H1 (cell line): Measurements from ENCODE around the gene CDK9. TPM values are rescaled to one million over a fixed set of nuclear protein-coding genes. Genes with fewer than 3 reads are reported as not detected.

ENCODE experiments used
- CTCF ChIA-PET: fragments of 300-600 bp; sonication (Branson Sonifier 250); formaldehyde crosslinking; loops from one replicate; lab custom pipeline; 2021; ENCODE audit not compliant: partially characterized antibody; lab: Charles Lee
- POLR2A ChIA-PET: fragments of 300-600 bp; sonication (Branson Sonifier 250); formaldehyde crosslinking; loops from one replicate; lab custom pipeline; 2021; ENCODE audit warnings: inconsistent platforms; ENCODE audit not compliant: partially characterized antibody; lab: Charles Lee
- DNase-seq, 2 experiments: peaks; one replicate each; pipeline versions ENCODE4 v3.0.0 to v3.0.0-alpha.2; 2010 to 2022; ENCODE audit warnings: low spot score in 2 of 2, low read depth in 1 of 2, mixed read lengths in 1 of 2
- FAIRE-seq: peaks from 2 replicates; lab custom pipeline; 2011; peaks lifted over from hg19 to GRCh38; lab: Jason Lieb, UNC
- H2AFZ ChIP-seq: 2 replicates; pipeline ENCODE4 v1.8.1; 2012; ENCODE audit warnings: low read length, inconsistent platforms
- H2AK5ac ChIP-seq: 2 replicates; pipeline ENCODE4 v1.6.1; 2013; ENCODE audit warnings: low read depth, low read length
- H2BK120ac ChIP-seq: replicated peaks from 2 replicates; pipeline ENCODE3; 2013; ENCODE audit warnings: low read depth, low read length, inconsistent platforms
- H2BK12ac ChIP-seq: 2 replicates; pipeline ENCODE4 v1.6.1; 2013; ENCODE audit warnings: low read depth, low read length
- H2BK15ac ChIP-seq: 2 replicates; pipeline ENCODE4 v1.6.1; 2013; ENCODE audit warnings: low read length
- H2BK20ac ChIP-seq: 2 replicates; pipeline ENCODE4 v1.6.1; 2013; ENCODE audit warnings: low read length
- H2BK5ac ChIP-seq: 2 replicates; pipeline ENCODE4 v1.6.1; 2013; ENCODE audit warnings: low read depth, low read length
- H3K14ac ChIP-seq: 2 replicates; pipeline ENCODE4 v1.6.1; 2013; ENCODE audit warnings: inconsistent platforms; ENCODE audit not compliant: insufficient read length
- H3K18ac ChIP-seq: 2 replicates; pipeline ENCODE4 v1.6.1; 2013; ENCODE audit warnings: low read length; ENCODE audit errors: extremely low read depth
- H3K23ac ChIP-seq: 2 replicates; pipeline ENCODE4 v1.6.1; 2013; ENCODE audit warnings: inconsistent platforms; ENCODE audit not compliant: insufficient read length
- H3K23me2 ChIP-seq: 2 replicates; pipeline ENCODE4 v1.6.1; 2013; ENCODE audit warnings: low read depth, low read length
- H3K27ac ChIP-seq: 2 replicates; pipeline ENCODE4 v1.6.1; 2011; ENCODE audit warnings: low read depth, low read length, inconsistent platforms
- H3K27me3 ChIP-seq, 4 experiments: replicated peaks in 1 of 4; 1 replicate in 1 of 4; 2 replicates in 3 of 4; pipeline versions ENCODE4 v1.6.1 to v1.8.1; 2011 to 2013; ENCODE audit warnings: low read length in 3 of 4, mild to moderate bottlenecking in 3 of 4, inconsistent platforms in 2 of 4, mixed read lengths in 2 of 4, moderate library complexity in 1 of 4; ENCODE audit not compliant: control insufficient read depth in 3 of 4, insufficient read depth in 3 of 4; ENCODE audit errors: extremely low read depth in 1 of 4
- H3K36me3 ChIP-seq, 4 experiments: 2 replicates each; pipeline versions ENCODE4 v1.6.1 to v1.8.1; 2011 to 2013; ENCODE audit warnings: mild to moderate bottlenecking in 4 of 4, low read length in 3 of 4, moderate library complexity in 2 of 4, control low read depth in 1 of 4, inconsistent platforms in 1 of 4; ENCODE audit not compliant: insufficient read depth in 4 of 4, control insufficient read depth in 2 of 4
- H3K4ac ChIP-seq: replicated peaks from 2 replicates; pipeline ENCODE3; 2013; ENCODE audit warnings: low read length, low read depth, mixed read lengths, inconsistent platforms; ENCODE audit not compliant: insufficient read length
- H3K4me1 ChIP-seq, 4 experiments: replicated peaks in 1 of 4; 1 replicate in 1 of 4; 2 replicates in 3 of 4; pipeline versions ENCODE4 v1.6.1 to v1.8.1; 2011 to 2013; ENCODE audit warnings: low read length in 3 of 4, inconsistent platforms in 2 of 4, mixed read lengths in 1 of 4; ENCODE audit not compliant: insufficient read depth in 4 of 4, control insufficient read depth in 3 of 4
- H3K4me2 ChIP-seq, 2 experiments: 2 replicates each; pipeline versions ENCODE4 v1.6.1 to v1.8.1; 2011 to 2013; ENCODE audit warnings: low read depth in 2 of 2, low read length in 2 of 2, control low read depth in 1 of 2, inconsistent platforms in 1 of 2, mild to moderate bottlenecking in 1 of 2; ENCODE audit not compliant: insufficient read depth in 1 of 2
- H3K4me3 ChIP-seq, 4 experiments: fragments of 200-600, 300-600 bp in 1 of 4; sonication (generic), shearing (Covaris generic), sonication (Bioruptor Twin) in 1 of 4; 2 replicates each; pipeline versions ENCODE4 v1.5.1 to v1.8.1; 2011 to 2016; ENCODE audit warnings: low read length in 4 of 4, low read depth in 3 of 4, control low read depth in 2 of 4, inconsistent platforms in 2 of 4, mild to moderate bottlenecking in 2 of 4, mixed read lengths in 1 of 4, moderate library complexity in 1 of 4; ENCODE audit not compliant: insufficient read depth in 2 of 4; ENCODE audit errors: extremely low read depth in 1 of 4
- H3K56ac ChIP-seq: replicated peaks from 2 replicates; pipeline ENCODE3; 2013; ENCODE audit warnings: low read depth, mild to moderate bottlenecking, mixed read lengths, low read length, inconsistent platforms; ENCODE audit not compliant: insufficient read length
- H3K79me1 ChIP-seq: 2 replicates; pipeline ENCODE4 v1.6.1; 2013; ENCODE audit warnings: low read depth, low read length, control low read depth
- H3K79me2 ChIP-seq, 2 experiments: 2 replicates each; pipeline versions ENCODE4 v1.6.1 to v1.8.1; 2012 to 2013; ENCODE audit warnings: low read length in 2 of 2, mild to moderate bottlenecking in 2 of 2, inconsistent platforms in 1 of 2; ENCODE audit not compliant: insufficient read depth in 2 of 2, control insufficient read depth in 1 of 2
- H3K9ac ChIP-seq, 4 experiments: replicated peaks in 1 of 4; 1 replicate in 1 of 4; 2 replicates in 3 of 4; pipeline versions ENCODE4 v1.6.1 to v1.8.1; 2011 to 2013; ENCODE audit warnings: low read depth in 3 of 4, low read length in 3 of 4, control low read depth in 2 of 4, mild to moderate bottlenecking in 2 of 4, moderate library complexity in 2 of 4, inconsistent platforms in 1 of 4; ENCODE audit errors: extremely low read depth in 1 of 4
- H3K9me3 ChIP-seq, 2 experiments: 2 replicates each; pipeline versions ENCODE4 v1.6.1 to v1.8.1; 2012 to 2013; ENCODE audit warnings: mild to moderate bottlenecking in 2 of 2, moderate library complexity in 2 of 2, control low read depth in 1 of 2, inconsistent platforms in 1 of 2, low read depth in 1 of 2, low read length in 1 of 2, mixed read lengths in 1 of 2; ENCODE audit not compliant: insufficient read depth in 2 of 2
- H4K20me1 ChIP-seq, 2 experiments: replicated peaks in 1 of 2; 2 replicates each; pipeline versions ENCODE3 to v1.8.1; 2011 to 2013; ENCODE audit warnings: inconsistent platforms in 2 of 2, low read length in 2 of 2, mild to moderate bottlenecking in 1 of 2; ENCODE audit not compliant: insufficient read depth in 2 of 2, control insufficient read depth in 1 of 2
- H4K5ac ChIP-seq: 2 replicates; pipeline ENCODE4 v1.6.1; 2013; ENCODE audit warnings: low read length, low read depth, mixed read lengths, inconsistent platforms; ENCODE audit not compliant: insufficient read length
- H4K8ac ChIP-seq: 2 replicates; pipeline ENCODE4 v1.8.0; 2013; ENCODE audit warnings: mild to moderate bottlenecking, moderate library complexity, low read length, inconsistent platforms; ENCODE audit not compliant: insufficient read depth; ENCODE audit errors: extremely low read depth
- H4K91ac ChIP-seq: replicated peaks from 2 replicates; pipeline ENCODE3; 2013; ENCODE audit warnings: low read length, mixed read lengths, inconsistent platforms; ENCODE audit not compliant: insufficient read length
- ASH2L ChIP-seq: fragments of 200-600, 300-600 bp; sonication (generic); IDR thresholded peaks from one replicate; pipeline ENCODE4 v1.7.1; 2017; ENCODE audit warnings: low read length
- BACH1 ChIP-seq: IDR thresholded peaks from 2 replicates; pipeline ENCODE4 v1.6.1; 2012; ENCODE audit warnings: low read length, improper control_type of control experiment
- CBX8 ChIP-seq: fragments of 300-800, 300-1000 bp; sonication (generic); IDR thresholded peaks from 2 replicates; pipeline ENCODE4 v1.7.1; 2016; ENCODE audit warnings: low read depth, low read length, borderline replicate concordance
- E2F6 ChIP-seq: IDR thresholded peaks from 2 replicates; pipeline ENCODE4 v1.6.1; 2012; ENCODE audit warnings: inconsistent platforms
- NRF1 ChIP-seq: IDR thresholded peaks from 2 replicates; pipeline ENCODE4 v1.6.1; 2011; ENCODE audit warnings: mild to moderate bottlenecking, low read depth, low read length, improper control_type of control experiment
- POLR2AphosphoS5 ChIP-seq: IDR thresholded peaks from 2 replicates; pipeline ENCODE4 v1.6.1; 2011; ENCODE audit warnings: low read depth, low read length
- POU5F1 ChIP-seq: IDR thresholded peaks from 2 replicates; pipeline ENCODE4 v1.6.1; 2011; ENCODE audit warnings: low read depth, mild to moderate bottlenecking, low read length, moderate library complexity
- SAP30 ChIP-seq: fragments of 300-600 bp; sonication (generic); IDR thresholded peaks from 2 replicates; pipeline ENCODE4 v1.7.1; 2012; ENCODE audit warnings: low read length, moderate library complexity, mild to moderate bottlenecking, inconsistent platforms; ENCODE audit not compliant: insufficient read depth, insufficient replicate concordance
- SIN3A ChIP-seq, 2 experiments: IDR thresholded peaks in 1 of 2; conservative IDR thresholded peaks in 1 of 2; 2 replicates each; pipeline ENCODE4 v1.6.1; 2011 to 2012; ENCODE audit warnings: low read length in 2 of 2, improper control_type of control experiment in 1 of 2, low read depth in 1 of 2, mild to moderate bottlenecking in 1 of 2
- SIRT6 ChIP-seq: IDR thresholded peaks from one replicate; pipeline ENCODE4 v1.7.1; 2012; ENCODE audit warnings: low read length, inconsistent platforms
- YY1 ChIP-seq: IDR thresholded peaks from 2 replicates; pipeline ENCODE4 v1.6.1; 2011; ENCODE audit warnings: low read depth, mild to moderate bottlenecking, low read length
- WGBS, 2 experiments: shearing (Covaris generic) in 1 of 2; methylation state at CpG; one replicate each; pipeline versions ENCODE4 v1.1.6 to v1.1.7; 2013 to 2015; ENCODE audit warnings: low lambda C conversion rate in 2 of 2, mixed read lengths in 2 of 2, inconsistent platforms in 1 of 2, low coverage in 1 of 2, missing lambda C conversion rate in 1 of 2; ENCODE audit not compliant: insufficient replicate concordance in 2 of 2, insufficient coverage in 1 of 2, insufficient read length in 1 of 2; ENCODE audit errors: extremely low coverage in 1 of 2, missing lambda C conversion rate in 1 of 2; 5-methylcytosine and 5-hydroxymethylcytosine counted together
- polyA plus RNA-seq, 7 experiments: library from polyadenylated mRNA; depleted of rRNA in 3 of 7; stranded (reverse) in 5 of 7; unstranded in 2 of 7; fragments of >200 nt in 5 of 7; fragments of 200-250 nt in 2 of 7; gene quantifications; 1 replicate in 5 of 7; 2 replicates in 1 of 7; 4 replicates in 1 of 7; pipeline versions ENCODE4 v1.2.1 to v1.2.3, GENCODE V29; 2011 to 2013; ENCODE audit warnings: missing spikeins in 2 of 7, mixed read lengths in 2 of 7
- total RNA-seq: library from RNA; stranded (reverse); fragmentation: NEBNext Ultra II Directional; extraction: Animal tissue kit (Norgen Biotek cat#: 25700); gene quantifications from 2 replicates; pipeline ENCODE4 v1.2.1, GENCODE V29; 2021
- TF ChIP-seq, protein P1 (sequence below): IDR thresholded peaks from 2 replicates; pipeline ENCODE4 v1.6.1; 2012; ENCODE audit warnings: inconsistent platforms

CDK9 gene
- total and polyA plus RNA-seq, 2 of the 8 experiments (the other 6 are each of a cell fraction or from before 2014, with no cell fraction given), result 69.1 to 87.5 TPM

DNA sequence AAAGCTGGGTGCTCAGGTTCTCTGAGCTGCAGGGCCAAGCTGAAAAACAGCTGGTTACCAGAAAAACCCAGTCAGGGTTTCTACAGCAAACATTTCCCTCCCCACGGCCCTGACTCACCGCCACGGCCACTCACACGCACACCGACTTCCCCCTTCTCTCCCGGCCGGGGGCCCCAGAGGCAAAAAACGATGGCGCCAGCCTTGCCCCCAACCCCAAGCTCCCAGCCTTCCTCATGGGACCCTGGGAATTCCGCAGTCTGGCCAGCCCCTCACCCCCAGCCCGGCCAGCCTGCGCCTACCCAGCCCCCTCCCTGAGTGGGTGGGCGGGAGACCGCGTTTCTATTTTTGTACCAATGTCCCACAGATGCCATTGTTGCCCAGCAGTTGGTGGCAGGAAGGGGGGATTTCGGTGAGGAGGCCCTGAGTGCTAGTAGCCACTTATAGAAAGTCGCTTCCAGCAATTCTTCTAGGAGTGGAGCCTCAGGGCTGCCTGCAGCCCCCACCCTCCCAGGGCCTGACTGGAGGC is 50.2 kb downstream of the CDK9 start:
- no peak overlapping the region for H3K4ac ChIP-seq
- H2BK120ac ChIP-seq, result no peak overlapping the region
- H4K20me1 ChIP-seq, result no peaks in the 10 kb centered on the region
- H3K23me2 ChIP-seq, result no peaks in the 10 kb centered on the region
- H4K5ac ChIP-seq, result no peak overlapping the region
- no peak overlapping the region; the same call in 1 of the 2 replicates for H3K18ac ChIP-seq
- no peak overlapping the region for H3K56ac ChIP-seq
- CTCF ChIA-PET, result interaction anchor here (0.6 to 7.9 kb wide), 9 partner anchors 9 to 86 kb away, joined by 3 to 51 read pairs (median 4); no protein-coding TSS in a partner anchor
- no peak overlapping the region for H2BK12ac ChIP-seq
- H2BK15ac ChIP-seq, result no peak overlapping the region
- DNase-seq (no peak), FAIRE-seq (no peak)
- no peak overlapping the region for H4K91ac ChIP-seq
- WGBS, 2 experiments, result 93% methylated on average over 9 of the region's 17 CpGs; no CpG with 5 or more reads in 1 of the 2 experiments
- H3K27me3 ChIP-seq, result no peaks in the 10 kb centered on the region
- H3K27ac ChIP-seq, result no peak overlapping the region
- H3K4me2 ChIP-seq, result no peak overlapping the region
- H2BK20ac ChIP-seq, result no peak overlapping the region
- no peak overlapping the region for H2AK5ac ChIP-seq
- no peaks in the 10 kb centered on the region for H3K9me3 ChIP-seq
- no peaks in the 10 kb centered on the region for H3K79me2 ChIP-seq
- no peak overlapping the region for H3K14ac ChIP-seq
- H4K8ac ChIP-seq, result peak overlapping the region; percentile 11
- no peak overlapping the region for H3K23ac ChIP-seq
- no peaks in the 10 kb centered on the region for H3K79me1 ChIP-seq
- peaks cover 0 to 4% (median 0%) of the 10 kb centered on the region in 4 experiments; a peak in 2 of 7 replicates for H3K4me1 ChIP-seq
- no peak overlapping the region for H3K9ac ChIP-seq
- no peak overlapping the region for H3K4me3 ChIP-seq
- H2AFZ ChIP-seq, result peak overlapping the region; percentile 50; the same call in 1 of the 2 replicates
- no peak overlapping the region; the same call in 1 of the 2 replicates for H2BK5ac ChIP-seq
- H3K36me3 ChIP-seq, result no peaks in the 10 kb centered on the region
- POLR2A ChIA-PET, result interaction anchor here (0.9 to 1.0 kb wide), 3 partner anchors 9 to 11 kb away, joined by 3 read pairs; no protein-coding TSS in a partner anchor
- TF ChIP-seq E2F6, result no peak
- TF ChIP-seq ASH2L, result no peak
- no peak for TF ChIP-seq BACH1
- no peak for TF ChIP-seq POU5F1
- TF ChIP-seq SAP30, result no peak
- TF ChIP-seq YY1, result no peak
- no peak for TF ChIP-seq POLR2AphosphoS5
- TF ChIP-seq, protein P1, sequence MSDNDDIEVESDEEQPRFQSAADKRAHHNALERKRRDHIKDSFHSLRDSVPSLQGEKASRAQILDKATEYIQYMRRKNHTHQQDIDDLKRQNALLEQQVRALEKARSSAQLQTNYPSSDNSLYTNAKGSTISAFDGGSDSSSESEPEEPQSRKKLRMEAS, result no peak
- TF ChIP-seq SIRT6, result no peak
- TF ChIP-seq NRF1, result no peak
- TF ChIP-seq SIN3A (conservative IDR thresholded peaks at IDR 0.05 in 1 of 2, IDR thresholded peaks at IDR 0.05 in 1 of 2; ENCODE audit: low read depth in 1 of 2, low read length in 2 of 2), result no peak
- no peak for TF ChIP-seq CBX8
